NCI-H187 treated with DMSO at 0.1 percent for 48 hours (cell line): ENCODE results near the gene DNLZ.

Experiments used
- DNase-seq: peaks from one replicate; lab custom pipeline; 2025; lab: John Stamatoyannopoulos, UW

Gene DNLZ

DNA sequence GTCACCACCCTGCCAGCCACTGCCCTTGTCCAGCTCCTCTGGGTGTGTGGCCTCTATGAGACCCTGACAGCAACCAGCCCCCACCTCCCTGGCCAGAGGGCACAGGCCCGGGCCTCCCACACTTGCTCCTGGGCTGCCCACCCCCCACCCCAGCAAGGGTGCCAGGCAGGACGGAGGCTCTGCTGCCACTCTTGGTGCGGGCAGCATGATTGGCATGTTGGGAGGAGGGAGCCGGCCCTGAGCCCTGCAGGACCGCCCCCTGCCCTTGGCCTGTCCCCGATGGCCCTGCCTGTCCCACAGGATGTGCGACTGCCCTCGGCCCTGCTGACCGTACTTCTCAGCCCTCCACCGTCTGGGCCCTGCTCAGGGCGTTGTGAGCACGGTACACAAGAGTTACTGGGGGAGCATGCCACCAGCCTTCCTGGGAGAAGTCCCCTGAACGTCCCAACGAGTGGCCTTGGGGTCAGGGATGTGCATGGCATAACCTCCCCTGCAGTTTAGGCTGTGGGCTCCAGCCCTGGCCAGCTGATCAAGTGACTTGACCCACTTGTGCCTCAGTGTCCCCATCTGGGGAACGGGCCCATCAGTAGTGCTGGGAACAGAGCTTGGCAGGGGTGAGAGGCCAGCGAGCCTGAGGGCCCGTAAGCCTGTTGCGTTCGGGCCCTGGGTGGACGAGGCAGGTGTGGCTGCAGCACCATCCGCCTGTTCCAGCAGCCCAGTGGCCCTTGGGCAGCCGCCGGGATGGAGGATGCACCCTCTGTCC, 20.2 kb downstream of the DNLZ start:
- no peak for DNase-seq

DNA sequence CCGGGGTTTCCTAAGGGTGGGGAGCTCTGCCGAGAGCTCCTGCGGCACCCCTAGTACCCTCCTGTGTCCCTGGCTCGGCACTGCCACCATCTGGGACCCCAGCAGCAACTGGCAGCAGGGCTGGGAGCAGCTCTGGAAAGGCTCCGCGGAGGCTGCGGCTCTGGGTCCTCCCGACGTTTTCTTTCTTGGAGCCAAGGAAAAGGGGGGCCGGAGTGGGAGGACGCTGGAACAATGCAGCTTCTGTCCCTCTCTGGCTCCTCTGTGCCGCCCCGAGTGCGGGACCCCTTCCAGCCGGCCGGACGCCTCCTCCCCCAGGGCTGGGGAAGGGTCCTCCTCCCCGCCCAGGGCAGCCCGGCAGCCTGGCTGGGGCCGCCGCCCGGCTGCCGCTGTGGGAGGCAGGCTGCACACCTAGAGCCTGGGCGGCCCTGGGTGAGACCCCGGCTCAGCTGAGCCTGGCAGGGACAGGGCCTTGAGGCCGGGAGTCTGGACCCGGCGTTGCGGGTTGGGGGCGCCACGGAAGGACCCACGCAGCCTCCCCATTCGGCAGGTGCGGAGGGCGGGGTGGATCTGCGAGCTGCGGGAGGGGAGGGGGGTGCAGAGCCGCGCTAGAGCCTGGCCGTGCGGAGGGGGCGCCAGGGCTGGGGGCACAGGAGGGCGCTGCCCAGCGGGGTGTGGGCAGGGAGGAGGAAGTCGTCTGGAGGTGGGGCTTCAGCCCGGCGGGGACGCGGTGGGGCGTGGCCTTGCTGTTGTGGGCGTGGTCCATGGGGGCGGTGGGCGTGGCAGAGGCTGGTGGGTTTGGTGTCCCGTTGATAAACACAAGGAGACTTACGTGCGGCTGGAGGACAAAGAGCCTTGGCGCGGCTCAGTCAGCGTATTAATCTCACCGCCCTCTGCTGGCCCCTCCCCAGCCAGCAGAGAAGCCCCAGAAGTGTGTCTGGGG, 21.1 kb downstream of the DNLZ start:
- no peak for DNase-seq

DNA sequence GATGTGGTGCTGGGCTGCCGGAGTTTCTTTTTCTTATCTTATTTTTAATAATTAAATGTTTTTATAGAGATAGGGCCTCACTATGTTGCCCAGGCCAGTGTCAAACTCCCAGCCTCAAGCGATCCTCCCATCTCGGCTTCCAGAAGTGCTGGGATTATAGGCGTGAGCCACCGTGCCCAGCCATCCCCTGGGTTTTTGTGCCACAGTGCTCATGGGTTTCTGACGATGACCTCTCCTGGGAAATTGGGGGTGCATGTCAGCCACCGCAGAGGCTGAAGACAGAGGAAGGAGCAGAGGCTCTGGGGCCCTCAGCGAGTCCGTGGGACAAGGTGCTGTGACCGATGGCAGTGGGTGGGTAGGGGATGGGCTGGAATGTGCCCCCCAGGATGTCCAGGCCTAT, 21.8 kb downstream of the DNLZ start:
- no peak for DNase-seq

DNA sequence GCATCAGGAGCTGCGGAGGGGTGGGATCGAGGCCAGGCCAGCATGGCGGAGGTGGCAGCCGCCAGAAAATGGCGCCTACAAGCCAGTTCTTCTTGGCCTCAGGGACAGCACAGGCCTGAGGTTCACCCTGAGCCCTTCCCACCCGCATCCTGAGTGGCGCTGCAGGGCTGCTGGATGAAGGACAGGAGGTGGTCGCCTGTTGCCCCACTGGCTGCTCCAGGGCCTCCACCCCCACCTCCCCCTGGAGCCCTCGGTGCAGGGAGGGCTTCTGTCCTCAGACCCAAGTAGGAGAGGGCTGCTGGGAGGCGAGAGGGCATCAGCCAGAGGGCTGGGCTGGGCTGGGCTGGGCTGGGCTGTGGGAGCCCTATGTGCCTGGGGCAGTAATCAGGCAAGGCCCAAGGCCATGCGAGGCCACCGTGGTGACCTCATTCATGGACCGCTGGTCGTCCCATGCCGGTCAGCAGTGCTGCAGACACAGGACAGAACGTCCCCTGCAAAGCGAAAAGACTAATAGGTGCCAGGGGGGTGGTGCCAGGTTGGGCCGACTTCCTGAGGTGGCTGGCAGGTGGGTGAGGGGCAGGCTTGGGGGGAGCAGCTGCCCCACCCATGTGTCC, 22.4 kb downstream of the DNLZ start:
- DNase-seq, result no peak

DNA sequence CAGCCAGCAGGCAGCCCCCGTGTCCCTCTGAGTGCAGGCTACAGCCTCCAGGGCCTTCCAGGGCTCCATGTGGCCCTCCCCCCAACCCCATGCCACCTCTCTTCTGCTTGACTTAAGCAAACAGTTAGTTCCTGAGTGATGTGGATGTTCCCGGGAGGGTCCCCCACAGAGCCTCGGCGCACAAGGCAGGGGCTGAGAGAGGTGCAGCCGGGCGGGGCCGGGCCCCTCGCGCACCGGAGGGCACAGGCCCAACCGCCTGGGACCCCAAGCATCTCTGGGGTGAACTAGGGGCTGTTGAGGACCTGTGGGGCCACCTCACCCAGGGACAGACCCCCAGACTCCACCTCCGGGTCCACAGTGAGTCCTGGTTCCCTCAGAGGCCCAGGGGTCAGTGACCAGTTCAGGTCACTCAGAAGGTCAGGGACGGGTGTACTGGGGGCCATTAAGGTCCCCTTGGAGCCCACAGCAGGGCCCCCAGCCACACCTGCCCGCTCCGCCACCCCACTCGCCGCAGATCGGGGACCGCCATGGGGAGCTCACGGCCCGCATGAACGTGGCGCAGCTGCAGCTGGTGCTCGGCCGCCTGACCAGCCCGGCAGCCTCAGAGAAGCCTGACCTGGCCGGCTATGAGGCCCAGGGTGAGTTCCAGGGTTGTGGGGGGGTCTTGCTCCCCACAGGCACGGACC, 23.0 kb downstream of the DNLZ start:
- no peak for DNase-seq

DNA sequence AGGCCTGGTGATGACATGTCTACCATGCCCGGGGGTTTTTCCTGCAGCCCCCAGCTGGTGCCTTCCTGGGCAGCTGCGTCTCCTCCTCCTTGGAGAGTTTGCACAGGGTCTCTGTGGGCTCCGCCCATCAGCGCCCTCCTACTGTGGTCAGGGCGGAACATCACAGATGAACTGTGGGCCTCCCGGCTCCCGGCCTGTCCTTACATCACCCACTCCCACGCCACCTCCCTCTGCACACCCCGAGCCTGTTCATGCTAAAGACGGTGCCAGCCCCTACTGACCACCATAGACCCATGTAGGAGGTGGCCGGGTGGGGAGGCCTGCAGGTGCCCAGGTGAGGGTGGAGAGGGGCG, 23.6 kb downstream of the DNLZ start:
- no peak for DNase-seq

DNA sequence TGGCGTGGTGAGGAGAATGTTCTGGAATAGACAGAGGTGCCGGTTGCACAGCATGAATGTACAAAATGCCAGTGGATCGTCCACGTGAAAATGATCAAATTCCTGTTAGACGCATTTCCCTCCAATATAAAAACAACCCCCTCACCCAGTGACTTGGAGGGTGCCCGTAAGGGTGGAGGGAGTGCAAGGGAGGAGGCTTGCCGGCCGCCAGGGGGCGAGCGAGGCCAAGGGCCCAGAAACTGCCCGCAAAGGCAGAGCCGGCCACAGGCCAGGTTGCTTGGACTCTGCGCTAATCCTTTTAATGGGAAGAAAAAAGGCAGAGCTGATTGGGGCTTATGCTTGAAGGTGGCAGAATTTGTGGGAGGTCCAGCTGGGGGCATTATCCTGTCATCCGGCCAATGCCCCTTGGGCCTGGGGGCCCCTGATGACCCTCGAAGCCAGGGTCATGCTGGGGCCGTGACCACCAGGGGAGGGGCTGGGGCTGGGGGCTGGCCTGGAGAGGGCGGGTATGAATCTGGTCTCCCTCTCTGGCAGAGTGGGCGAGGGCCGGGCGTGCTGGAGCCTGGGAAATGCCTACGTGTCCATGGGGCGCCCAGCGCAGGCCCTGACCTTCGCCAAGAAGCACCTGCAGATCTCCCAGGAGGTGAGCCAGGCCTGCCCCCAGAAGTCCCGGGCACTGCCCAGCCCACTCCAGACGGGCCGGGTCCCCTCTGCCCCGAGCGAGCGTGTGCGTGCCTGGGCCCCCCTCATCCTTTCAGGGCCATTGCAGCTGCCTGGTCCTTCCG, 24.2 kb downstream of the DNLZ start:
- no peak for DNase-seq

DNA sequence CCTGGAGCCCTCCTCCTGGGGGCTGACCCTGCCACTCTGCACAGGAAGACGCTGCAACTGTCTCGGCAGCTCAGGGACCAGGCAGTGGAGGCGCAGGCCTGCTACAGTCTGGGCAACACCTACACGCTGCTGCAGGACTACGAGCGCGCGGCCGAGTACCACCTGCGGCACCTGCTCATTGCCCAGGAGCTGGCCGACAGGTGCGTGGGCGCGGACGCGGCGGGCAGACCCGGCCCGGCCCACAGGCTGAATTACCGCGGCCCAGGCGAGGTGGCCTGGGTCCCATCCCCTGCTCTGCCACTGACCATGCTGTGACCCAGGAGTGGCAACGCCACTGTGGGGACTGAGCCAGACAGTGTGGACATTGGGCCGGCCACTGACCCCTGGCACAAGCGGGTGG, 25.0 kb downstream of the DNLZ start:
- DNase-seq, result no peak

DNA sequence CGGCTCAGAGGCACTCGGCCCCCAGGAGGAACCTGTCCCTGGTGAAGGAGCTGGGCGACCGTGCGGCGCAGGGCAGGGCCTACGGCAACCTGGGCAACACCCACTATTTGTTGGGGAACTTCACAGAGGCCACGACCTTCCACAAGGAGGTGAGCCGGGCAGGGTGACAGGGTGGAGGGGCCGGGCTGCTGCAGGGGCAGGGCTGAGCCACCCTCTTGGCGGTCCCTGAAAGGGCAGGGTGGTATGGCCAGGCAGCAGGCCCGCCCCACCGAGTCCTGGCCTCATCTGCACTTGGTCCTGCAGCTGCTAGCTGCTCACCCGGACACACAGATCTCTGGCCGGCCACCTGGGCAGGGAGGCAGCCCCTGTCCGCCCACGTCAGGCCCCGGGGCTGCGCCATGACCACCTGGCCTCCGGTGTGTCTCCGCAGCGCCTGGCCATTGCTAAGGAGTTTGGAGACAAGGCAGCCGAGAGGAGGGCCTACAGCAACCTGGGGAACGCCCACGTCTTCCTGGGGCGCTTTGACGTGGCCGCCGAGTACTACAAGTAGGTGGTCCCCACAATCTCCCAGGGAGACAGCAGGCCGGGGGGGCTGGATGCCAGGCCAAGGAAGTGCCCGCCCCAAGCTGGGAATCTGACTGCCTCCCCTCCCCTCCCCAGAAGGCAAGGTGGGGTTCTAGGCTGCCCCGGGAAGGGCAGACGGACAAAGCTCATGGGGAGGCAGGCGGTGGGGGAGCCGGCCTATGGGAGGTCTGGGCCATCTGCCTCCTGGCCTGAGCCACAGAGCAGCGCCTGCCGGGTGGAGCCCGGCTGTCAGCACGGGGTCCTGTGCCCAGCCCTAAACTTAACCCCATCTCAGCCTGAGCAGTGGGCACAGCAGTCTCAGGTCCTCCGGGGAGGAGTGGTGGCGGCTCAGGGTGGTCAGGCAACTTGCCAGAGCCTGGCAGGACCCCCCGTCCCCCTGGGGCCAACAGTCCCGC, 25.8 kb downstream of the DNLZ start:
- DNase-seq, result no peak

DNA sequence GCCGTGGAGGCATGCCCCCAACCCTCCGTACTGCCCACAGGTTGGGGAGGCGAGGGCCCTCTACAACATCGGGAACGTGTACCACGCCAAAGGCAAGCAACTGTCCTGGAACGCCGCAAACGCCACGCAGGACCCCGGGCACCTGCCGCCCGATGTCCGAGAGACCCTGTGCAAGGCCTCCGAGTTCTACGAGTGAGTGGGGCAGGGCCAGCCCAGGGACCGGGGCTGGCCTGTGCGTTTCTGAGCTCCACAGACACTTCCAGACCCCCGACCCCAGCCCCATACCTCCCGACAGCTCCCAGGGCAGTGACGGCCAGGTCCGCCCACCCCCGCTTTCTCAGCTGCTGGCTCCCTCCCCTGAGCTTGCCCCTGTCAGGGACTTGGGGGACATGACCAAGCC, 26.7 kb downstream of the DNLZ start:
- no peak for DNase-seq

DNA sequence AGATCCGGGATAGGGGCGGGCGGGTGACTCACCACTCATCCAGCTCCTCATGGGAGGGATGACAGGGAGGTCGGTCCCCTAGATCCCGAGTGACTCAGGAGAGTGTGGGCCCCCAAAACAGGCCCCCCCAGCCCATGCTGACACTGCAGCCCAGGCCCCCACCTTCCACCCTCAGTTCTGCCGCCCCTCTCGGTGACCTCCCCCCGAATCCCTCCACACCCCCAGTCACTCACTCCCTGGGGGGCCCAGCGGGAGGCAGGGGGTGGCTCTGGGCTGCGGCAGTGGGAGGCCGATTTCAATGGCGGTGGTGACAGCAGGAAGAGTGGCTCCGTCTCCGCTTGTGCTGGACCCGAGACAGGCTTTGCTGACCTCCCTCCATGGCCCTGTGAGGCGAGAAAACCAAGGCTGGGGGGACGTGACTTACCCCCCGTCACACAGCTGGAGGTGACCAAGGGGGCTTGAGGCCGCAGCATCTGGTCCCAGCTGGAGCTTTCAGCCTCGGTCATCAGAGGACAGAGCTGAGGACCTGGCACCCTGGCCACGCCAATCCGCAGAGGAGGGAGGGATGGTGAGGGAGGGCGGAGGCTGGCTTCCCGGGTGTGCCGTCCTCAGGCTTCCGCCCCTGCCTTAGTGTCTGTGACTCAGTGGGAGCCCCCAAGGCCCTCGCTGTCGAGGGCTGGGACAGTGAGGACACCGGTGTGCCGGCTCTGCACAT, 27.2 kb downstream of the DNLZ start:
- no peak for DNase-seq

DNA sequence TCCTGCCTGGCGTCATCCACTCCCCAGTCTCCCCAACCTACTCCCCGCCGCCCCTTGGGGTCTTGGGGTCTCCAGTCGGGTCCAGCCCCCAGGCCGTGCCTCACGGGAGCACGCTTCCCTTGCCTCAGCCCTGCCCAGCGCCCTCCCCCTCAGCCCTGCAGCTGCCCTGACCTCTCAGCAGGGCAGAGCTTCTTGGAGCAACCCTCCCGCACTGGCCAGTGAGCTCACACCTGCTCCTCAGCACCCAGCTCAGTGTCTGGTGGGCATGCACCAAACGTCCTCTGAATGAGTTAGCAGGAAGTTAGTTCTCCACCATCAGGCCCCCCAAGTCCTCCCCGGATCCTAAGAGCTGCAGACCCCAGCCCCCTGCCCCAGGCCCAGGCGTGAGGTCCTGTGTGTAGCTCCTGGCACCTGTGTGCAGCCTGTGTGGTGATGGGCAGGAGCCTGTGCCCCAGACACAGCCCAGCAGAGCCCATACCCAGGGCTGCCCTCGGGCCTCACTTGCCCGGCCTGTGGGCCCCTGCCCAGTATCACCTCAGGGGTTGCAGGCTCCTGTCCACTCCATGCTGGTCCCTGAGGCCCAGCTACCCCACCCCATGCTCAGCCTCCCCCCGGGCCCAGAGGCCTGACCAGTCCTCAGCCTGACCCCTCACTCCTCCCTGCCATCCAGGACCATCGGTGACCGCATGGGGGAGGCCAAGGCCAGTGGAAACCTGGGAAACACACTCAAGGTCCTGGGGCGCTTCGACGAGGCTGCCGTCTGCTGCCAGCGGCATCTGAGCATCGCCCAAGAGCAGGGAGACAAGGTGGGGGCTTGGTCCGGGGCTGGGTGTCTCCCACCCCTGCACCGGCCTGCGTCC, 28.0 kb downstream of the DNLZ start:
- DNase-seq, result no peak

DNA sequence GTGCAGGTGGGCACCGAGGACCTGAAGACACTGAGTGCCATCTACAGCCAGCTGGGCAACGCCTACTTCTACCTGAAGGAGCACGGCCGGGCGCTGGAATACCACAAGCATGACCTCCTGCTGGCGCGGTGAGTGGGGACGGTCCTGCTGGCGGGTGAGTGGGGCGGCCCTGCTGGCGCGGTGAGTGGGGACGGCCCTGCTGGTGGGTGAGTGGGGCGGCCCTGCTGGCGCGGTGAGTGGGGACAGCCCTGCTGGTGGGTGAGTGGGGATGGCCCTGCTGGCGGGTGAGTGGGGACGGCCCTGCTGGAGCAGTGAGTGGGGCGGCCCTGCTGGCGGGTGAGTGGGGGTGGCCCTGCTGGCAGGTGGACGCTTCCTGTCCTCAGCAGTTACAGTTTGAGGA, 29.0 kb downstream of the DNLZ start:
- DNase-seq, result no peak

DNA sequence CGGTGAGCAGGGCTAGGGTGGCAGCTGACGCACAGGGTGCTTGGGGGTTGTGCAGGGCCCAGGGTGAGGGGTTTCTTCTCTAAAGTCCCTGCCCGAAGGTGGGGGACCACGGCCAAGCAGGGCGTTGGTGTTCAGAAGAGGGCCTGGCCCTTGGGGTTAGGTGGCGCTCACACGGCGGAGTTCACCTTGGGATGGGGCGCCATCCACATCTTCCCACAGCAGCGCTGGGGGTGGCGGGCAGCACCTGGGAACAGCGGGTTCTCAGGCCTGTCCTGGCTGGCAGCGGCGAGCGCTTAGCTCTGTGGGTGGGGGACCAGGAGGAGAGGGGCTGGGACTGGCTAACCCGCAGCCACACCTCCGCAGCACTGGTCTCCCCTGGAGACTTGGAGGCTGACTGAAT, 30.1 kb downstream of the DNLZ start:
- no peak for DNase-seq

DNA sequence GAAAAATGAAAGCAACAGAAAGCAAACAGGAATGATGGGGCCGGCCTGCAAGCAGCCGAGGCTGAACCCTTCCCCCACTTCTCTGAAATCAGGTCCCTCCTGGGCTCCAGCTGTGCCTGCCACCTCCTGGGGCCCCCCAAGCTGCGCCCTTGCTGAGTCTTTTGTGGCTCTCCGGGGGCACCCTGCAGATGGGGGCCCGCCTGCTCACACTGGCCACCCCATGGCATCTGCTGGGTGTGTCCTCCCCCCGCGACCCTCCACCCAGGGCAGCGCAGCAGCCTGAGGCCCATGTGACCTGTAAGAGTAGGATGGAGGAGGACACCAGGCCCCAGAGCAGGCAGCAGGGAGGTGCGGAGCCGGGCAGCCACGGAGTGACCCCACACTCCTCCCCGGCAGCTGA, 30.5 kb downstream of the DNLZ start:
- no peak for DNase-seq

DNA sequence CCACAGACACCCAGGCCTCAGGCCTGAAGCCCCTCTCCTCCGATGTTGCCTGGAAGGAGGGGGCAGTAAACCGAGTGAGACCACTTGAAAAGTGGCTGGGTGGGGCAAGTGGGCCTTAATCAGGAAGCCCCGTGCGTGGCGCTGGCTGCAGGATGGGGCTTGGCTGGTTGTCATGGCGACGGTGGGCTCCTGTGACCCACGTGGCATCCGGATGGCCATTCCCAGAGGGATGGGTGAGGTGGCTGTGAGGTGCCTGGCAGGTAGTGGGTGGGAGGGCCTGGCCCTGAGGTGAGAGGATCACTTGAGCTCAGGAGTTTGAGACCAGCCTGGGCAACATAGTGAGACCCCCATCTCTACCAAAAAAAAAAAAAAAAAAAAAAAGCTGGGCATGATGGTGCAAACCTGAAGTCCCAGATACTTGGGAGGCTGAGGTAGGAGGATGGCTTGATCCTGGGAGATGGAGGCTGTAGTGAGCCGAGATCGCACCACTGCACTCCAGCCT, 31.0 kb downstream of the DNLZ start:
- DNase-seq, result no peak

DNA sequence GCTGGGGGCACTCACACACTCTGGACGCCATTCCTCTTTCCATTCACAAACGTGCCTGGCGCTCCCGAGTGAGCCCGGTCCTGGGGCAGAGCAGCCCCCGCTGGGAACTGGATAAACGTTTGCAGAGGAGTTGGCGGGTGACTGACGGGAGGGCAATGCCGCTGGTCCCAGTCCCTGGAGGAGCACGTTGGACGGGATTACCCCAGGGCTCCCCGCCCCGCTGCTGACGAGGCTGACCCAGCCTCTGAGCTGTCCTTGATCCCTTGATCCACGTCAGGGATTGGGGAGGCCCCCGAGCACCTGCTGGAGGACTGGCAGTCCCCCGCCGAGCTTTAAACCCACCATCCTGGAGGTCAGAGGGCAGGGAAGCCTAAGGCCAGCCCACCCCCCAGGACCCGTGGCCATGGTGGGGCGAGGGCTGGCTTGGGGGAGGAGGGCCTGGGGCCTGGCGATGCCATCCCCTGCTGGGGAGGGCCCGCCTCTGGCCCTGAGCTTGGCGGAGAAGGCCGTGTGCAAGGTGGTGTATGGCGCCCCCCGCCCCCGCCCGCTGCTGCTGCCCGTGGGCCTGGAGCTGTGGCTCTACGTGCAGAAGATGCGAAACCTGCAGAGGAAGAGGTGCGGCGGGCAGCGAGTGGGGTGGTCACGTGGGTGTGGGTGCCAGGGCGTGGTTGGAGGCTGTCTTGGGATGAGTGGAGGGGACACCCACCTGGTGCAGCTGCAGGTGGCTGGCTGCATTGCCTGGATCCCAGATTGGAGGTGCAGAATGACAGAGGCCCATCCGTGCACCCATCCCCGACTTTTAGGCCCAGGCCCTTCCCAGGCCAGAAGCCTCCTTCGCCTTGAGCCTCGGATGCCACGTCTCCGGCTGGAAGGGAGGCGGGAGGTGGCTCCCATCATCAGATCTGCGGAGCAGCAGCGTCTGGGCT, 31.7 kb downstream of the DNLZ start:
- no peak for DNase-seq
